Endothelial cell of umbilical vein (primary cell): ENCODE measurements around the gene SPINT3. TPM values are rescaled to one million over a fixed set of nuclear protein-coding genes. Genes with fewer than 3 reads are reported as not detected.

ENCODE experiments used
- BruUV-seq: library from RNA; stranded (reverse); fragments of 400-500 nt; replicated peaks from 2 replicates; lab custom pipeline; 2021; lab: Mats Ljungman, UMichigan
- CTCF ChIA-PET: fragments of 300-600, 350-600 bp; sonication (Branson Sonifier 250); formaldehyde crosslinking; loops from one replicate; lab custom pipeline; 2021; ENCODE audit warnings: antibody characterized with exemption, inconsistent platforms; lab: Charles Lee
- POLR2A ChIA-PET: fragments of 300-600, 350-600 bp; sonication (Branson Sonifier 250); formaldehyde crosslinking; loops from one replicate; lab custom pipeline; 2021; ENCODE audit warnings: antibody characterized with exemption, inconsistent platforms; lab: Charles Lee
- DNase-seq: peaks from one replicate; pipeline ENCODE4 v3.0.0-alpha.2; 2011; ENCODE audit warnings: low read depth, low spot score
- FAIRE-seq: peaks from 2 replicates; lab custom pipeline; 2011; peaks lifted over from hg19 to GRCh38; lab: Jason Lieb, UNC
- H2AFZ ChIP-seq: 2 replicates; pipeline ENCODE4 v1.6.0; 2012; ENCODE audit warnings: low read depth, low read length, control low read depth, inconsistent platforms
- H3K27ac ChIP-seq: 2 replicates; pipeline ENCODE4 v1.5.1; 2011; ENCODE audit warnings: low read depth, mild to moderate bottlenecking, control low read depth, low read length, moderate library complexity; ENCODE audit not compliant: insufficient read depth
- H3K27me3 ChIP-seq, 2 experiments: 2 replicates each; pipeline versions ENCODE4 v1.6.0 to v1.6.1; 2011; ENCODE audit warnings: low read length in 2 of 2, mixed read lengths in 1 of 2; ENCODE audit not compliant: control insufficient read depth in 2 of 2, insufficient read depth in 2 of 2
- H3K36me3 ChIP-seq, 2 experiments: 2 replicates in 1 of 2; 3 replicates in 1 of 2; pipeline ENCODE4 v1.5.1; 2011; ENCODE audit warnings: low read length in 2 of 2, mild to moderate bottlenecking in 1 of 2, moderate library complexity in 1 of 2; ENCODE audit not compliant: control insufficient read depth in 2 of 2, insufficient read depth in 2 of 2; ENCODE audit errors: extremely low read depth in 1 of 2
- H3K4me1 ChIP-seq: 3 replicates; pipeline ENCODE4 v1.5.1; 2011; ENCODE audit warnings: mild to moderate bottlenecking, low read length; ENCODE audit not compliant: control insufficient read depth, insufficient read depth; ENCODE audit errors: extremely low read depth
- H3K4me2 ChIP-seq: 2 replicates; pipeline ENCODE4 v1.6.1; 2011; ENCODE audit warnings: low read length, control low read depth, mixed read lengths; ENCODE audit not compliant: insufficient read depth
- H3K4me3 ChIP-seq, 3 experiments: fragments of 200-600 bp in 1 of 3; sonication (generic), shearing (Covaris generic) in 1 of 3; replicated peaks in 1 of 3; 2 replicates each; pipeline ENCODE4 v1.5.1; 2011 to 2016; ENCODE audit warnings: control low read depth in 3 of 3, low read length in 3 of 3, mild to moderate bottlenecking in 2 of 3, inconsistent platforms in 1 of 3, low read depth in 1 of 3, moderate library complexity in 1 of 3; ENCODE audit not compliant: insufficient read depth in 1 of 3
- H3K79me2 ChIP-seq: 2 replicates; pipeline ENCODE4 v1.6.0; 2012; ENCODE audit warnings: low read length, inconsistent platforms; ENCODE audit not compliant: control insufficient read depth, insufficient read depth
- H3K9ac ChIP-seq: replicated peaks from 2 replicates; pipeline ENCODE3; 2011; ENCODE audit warnings: low read length, control low read depth; ENCODE audit not compliant: insufficient read depth; ENCODE audit errors: extremely low read depth
- H3K9me1 ChIP-seq: replicated peaks from 3 replicates; pipeline ENCODE4 v1.6.0; 2011; ENCODE audit warnings: mild to moderate bottlenecking, low read length; ENCODE audit not compliant: control insufficient read depth, insufficient read depth; ENCODE audit errors: extremely low read depth
- H3K9me3 ChIP-seq: replicated peaks from 2 replicates; pipeline ENCODE4 v1.5.1; 2012; ENCODE audit warnings: low read length, inconsistent platforms; ENCODE audit not compliant: control insufficient read depth, insufficient read depth
- H4K20me1 ChIP-seq: replicated peaks from 2 replicates; pipeline ENCODE3; 2011; ENCODE audit warnings: mild to moderate bottlenecking, low read length; ENCODE audit not compliant: control insufficient read depth, insufficient read depth; ENCODE audit errors: extremely low read depth
- EZH2 ChIP-seq: IDR thresholded peaks from 2 replicates; pipeline ENCODE4 v1.6.1; 2012; ENCODE audit warnings: borderline replicate concordance, low read depth, mild to moderate bottlenecking, moderate library complexity, low read length, inconsistent platforms; ENCODE audit not compliant: severe bottlenecking
- FOS ChIP-seq: IDR thresholded peaks from 2 replicates; pipeline ENCODE4 v1.6.1; 2011; ENCODE audit warnings: mild to moderate bottlenecking, low read length, moderate library complexity, borderline replicate concordance; ENCODE audit not compliant: insufficient read depth
- GATA2 ChIP-seq: IDR thresholded peaks from 2 replicates; pipeline ENCODE4 v1.7.0; 2011; ENCODE audit warnings: low read depth, mild to moderate bottlenecking, moderate library complexity, mixed read lengths, low read length; ENCODE audit not compliant: insufficient read length, insufficient read depth
- JUN ChIP-seq: IDR thresholded peaks from 2 replicates; pipeline ENCODE4 v1.6.1; 2011; ENCODE audit warnings: borderline replicate concordance, low read depth; ENCODE audit not compliant: insufficient read length, insufficient read depth
- MYC ChIP-seq: IDR thresholded peaks from one replicate; pipeline ENCODE4 v1.6.1; 2011; ENCODE audit warnings: mild to moderate bottlenecking, low read depth, low read length
- POLR2A ChIP-seq: IDR thresholded peaks from 2 replicates; pipeline ENCODE4 v1.6.1; 2012; ENCODE audit warnings: low read depth, mild to moderate bottlenecking, control low read depth, low read length
- POLR2AphosphoS5 ChIP-seq: IDR thresholded peaks from 2 replicates; pipeline ENCODE4 v1.6.1; 2012; ENCODE audit warnings: low read depth, mild to moderate bottlenecking, control low read depth, low read length, moderate library complexity; ENCODE audit not compliant: insufficient read depth
- dilution Hi-C: fragments of 300-500 bp; cut with MboI; formaldehyde crosslinking; loops from one replicate; pipeline ENCODE4 v1.15.0; 2019; ENCODE audit warnings: low sequenced_read_pairs; ENCODE audit not compliant: extremely low pct_ligation_motif_present
- intact Hi-C: fragments of 100-400 bp; cut with micrococcal nuclease; formaldehyde crosslinking; loops from one replicate; pipeline ENCODE4 v1.10.0; 2022
- polyA plus RNA-seq, 4 experiments: library from polyadenylated mRNA; depleted of rRNA in 3 of 4; stranded (reverse) in 3 of 4; unstranded in 1 of 4; fragments of >200 nt; gene quantifications; 2 replicates each; pipeline versions ENCODE4 v1.2.1 to v1.2.3, GENCODE V29; 2011 to 2012; ENCODE audit warnings: missing spikeins in 1 of 4
- total RNA-seq: library from RNA; stranded (reverse); gene quantifications from 2 replicates; pipeline ENCODE4 v1.2.3, GENCODE V29; 2021
- TF ChIP-seq, protein P1 (sequence below): IDR thresholded peaks from 2 replicates; pipeline ENCODE4 v1.6.1; 2011; ENCODE audit not compliant: insufficient read depth, insufficient read length
- TF ChIP-seq, protein P2 (sequence below), 2 donors: IDR thresholded peaks; 1 replicate in 1 of 2; 2 replicates in 1 of 2; pipeline ENCODE4 v1.5.1; 2011; ENCODE audit warnings: low read length in 2 of 2, mild to moderate bottlenecking in 2 of 2, moderate library complexity in 2 of 2, control low read depth in 1 of 2, inconsistent platforms in 1 of 2, low read depth in 1 of 2; ENCODE audit not compliant: insufficient read depth in 1 of 2; ENCODE audit errors: extremely low read depth in 1 of 2

SPINT3 gene
- total and polyA plus RNA-seq, 2 donors (not counting 3 experiments of a cell fraction or from before 2014, with no cell fraction given), result not detected

DNA sequence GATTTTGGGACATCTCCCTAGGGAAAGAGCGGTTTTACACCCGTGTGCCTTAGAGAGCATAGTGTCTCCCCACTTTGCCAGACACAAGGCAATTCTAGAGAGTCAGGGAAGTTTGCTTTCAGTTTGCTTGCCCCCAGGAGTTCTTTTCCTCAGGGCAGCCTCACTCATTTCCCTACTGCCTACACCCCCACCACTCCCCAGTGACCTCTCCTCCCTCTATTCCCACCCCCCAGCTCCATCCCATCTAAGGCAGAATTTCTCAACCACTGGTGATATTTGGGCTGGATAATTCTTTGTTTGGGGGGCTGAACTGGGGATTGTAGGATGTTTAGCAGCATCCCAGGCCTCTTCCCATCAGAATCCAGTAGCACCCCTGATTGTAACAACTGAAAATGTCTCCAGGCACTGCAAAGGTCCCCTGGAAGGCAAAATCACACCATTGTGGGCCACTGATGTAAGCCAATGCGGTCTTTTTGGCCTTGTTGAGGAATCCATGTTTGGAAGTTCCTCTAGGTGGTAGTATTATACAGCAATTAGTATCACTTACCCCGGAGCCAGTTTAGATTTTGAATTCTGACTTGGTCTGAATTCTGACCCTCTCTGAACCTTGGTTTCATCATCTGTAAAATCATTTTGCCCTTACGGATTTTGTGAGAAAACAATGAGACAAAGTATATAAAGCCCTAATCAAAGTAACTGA is 30.5 kb upstream of the SPINT3 start:
- FAIRE-seq, result no peak
- intact Hi-C loops, result loop anchor here (1.0 kb wide), 1 partner anchor 225 kb away; no protein-coding TSS in a partner anchor

More for the DNA sequence above, 30.5 kb upstream of the SPINT3 start:
- no peak overlapping the region for H3K9ac ChIP-seq
- no peaks in the 10 kb centered on the region for H3K79me2 ChIP-seq
- POLR2A ChIA-PET, result no interaction called here
- H3K27me3 ChIP-seq, result no peaks in the 10 kb centered on the region
- no peaks in the 10 kb centered on the region for H3K4me1 ChIP-seq
- no TSS peak for BruUV-seq
- H3K9me1 ChIP-seq, result no peaks in the 10 kb centered on the region
- no peaks in the 10 kb centered on the region for H3K36me3 ChIP-seq
- dilution Hi-C loops, result no loop called here
- CTCF ChIA-PET, result interaction anchor here (1.3 kb wide), 1 partner anchor 225 kb away, joined by 16 read pairs; no protein-coding TSS in a partner anchor
- no peak for DNase-seq
- H3K4me3 ChIP-seq, result no peak overlapping the region
- H4K20me1 ChIP-seq, result no peaks in the 10 kb centered on the region
- no peaks in the 10 kb centered on the region for H3K9me3 ChIP-seq
- TF ChIP-seq GATA2 (no peak), FOS (no peak), EZH2 (no peak), POLR2AphosphoS5 (no peak), MYC (no peak), JUN (no peak), POLR2A (no peak)
- TF ChIP-seq, protein P1, sequence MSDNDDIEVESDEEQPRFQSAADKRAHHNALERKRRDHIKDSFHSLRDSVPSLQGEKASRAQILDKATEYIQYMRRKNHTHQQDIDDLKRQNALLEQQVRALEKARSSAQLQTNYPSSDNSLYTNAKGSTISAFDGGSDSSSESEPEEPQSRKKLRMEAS, result no peak
- TF ChIP-seq, protein P2, sequence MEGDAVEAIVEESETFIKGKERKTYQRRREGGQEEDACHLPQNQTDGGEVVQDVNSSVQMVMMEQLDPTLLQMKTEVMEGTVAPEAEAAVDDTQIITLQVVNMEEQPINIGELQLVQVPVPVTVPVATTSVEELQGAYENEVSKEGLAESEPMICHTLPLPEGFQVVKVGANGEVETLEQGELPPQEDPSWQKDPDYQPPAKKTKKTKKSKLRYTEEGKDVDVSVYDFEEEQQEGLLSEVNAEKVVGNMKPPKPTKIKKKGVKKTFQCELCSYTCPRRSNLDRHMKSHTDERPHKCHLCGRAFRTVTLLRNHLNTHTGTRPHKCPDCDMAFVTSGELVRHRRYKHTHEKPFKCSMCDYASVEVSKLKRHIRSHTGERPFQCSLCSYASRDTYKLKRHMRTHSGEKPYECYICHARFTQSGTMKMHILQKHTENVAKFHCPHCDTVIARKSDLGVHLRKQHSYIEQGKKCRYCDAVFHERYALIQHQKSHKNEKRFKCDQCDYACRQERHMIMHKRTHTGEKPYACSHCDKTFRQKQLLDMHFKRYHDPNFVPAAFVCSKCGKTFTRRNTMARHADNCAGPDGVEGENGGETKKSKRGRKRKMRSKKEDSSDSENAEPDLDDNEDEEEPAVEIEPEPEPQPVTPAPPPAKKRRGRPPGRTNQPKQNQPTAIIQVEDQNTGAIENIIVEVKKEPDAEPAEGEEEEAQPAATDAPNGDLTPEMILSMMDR (IDR thresholded peaks at IDR 0.05; ENCODE audit: extremely low read depth in 1 of 2, insufficient read depth in 1 of 2, low read depth in 1 of 2, low read length in 2 of 2), result no peak
- no peak overlapping the region for H3K27ac ChIP-seq
- no peak overlapping the region for H2AFZ ChIP-seq
- no peak overlapping the region for H3K4me2 ChIP-seq
